Mesothelial cell of epicardium (in vitro differentiated cells): ENCODE data around the gene MAP3K3. TPM values are rescaled to one million over a fixed set of nuclear protein-coding genes. Genes with fewer than 3 reads are reported as not detected.

Experiments
- DNase-seq, 2 experiments: peaks; one replicate each; pipeline ENCODE4 v3.0.0; 2021; ENCODE audit warnings: low spot score in 2 of 2; ENCODE audit not compliant: unreplicated experiment in 2 of 2
- H3K27ac Mint-ChIP-seq: 2 replicates; pipeline ENCODE4 v1.8.0; 2021; ENCODE audit warnings: mixed read lengths
- H3K27me3 Mint-ChIP-seq: 2 replicates; pipeline ENCODE4 v1.8.0; 2021; ENCODE audit warnings: low read depth, mixed read lengths
- H3K36me3 Mint-ChIP-seq: 2 replicates; pipeline ENCODE4 v1.8.0; 2021; ENCODE audit warnings: mixed read lengths
- H3K4me1 Mint-ChIP-seq: 2 replicates; pipeline ENCODE4 v1.8.0; 2021; ENCODE audit warnings: mixed read lengths
- H3K4me3 Mint-ChIP-seq: 2 replicates; pipeline ENCODE4 v1.8.0; 2021; ENCODE audit warnings: mild to moderate bottlenecking, moderate library complexity, mixed read lengths
- H3K9me3 Mint-ChIP-seq: 2 replicates; pipeline ENCODE4 v1.8.0; 2021; ENCODE audit warnings: mixed read lengths
- total RNA-seq: library from RNA; stranded (reverse); gene quantifications from 3 replicates; pipeline ENCODE4 v1.2.1, GENCODE V29; 2021
- TF ChIP-seq, protein P1 (sequence below): fragments of 200-600 bp; sonication (generic); IDR thresholded peaks from one replicate; pipeline ENCODE4 v1.5.0; 2021; ENCODE audit warnings: antibody characterized with exemption; ENCODE audit not compliant: unreplicated experiment

Gene MAP3K3
- total RNA-seq, 1 donor from 2014 or later, result 24.0 TPM

GRCh38 chr17:63635787-63636186 lies 13.6 kb downstream of the MAP3K3 start:
- H3K4me3 Mint-ChIP-seq, result no peak overlapping the region
- no peaks in the 10 kb centered on the region for H3K9me3 Mint-ChIP-seq
- no peaks in the 10 kb centered on the region for H3K27me3 Mint-ChIP-seq
- H3K36me3 Mint-ChIP-seq, result peaks cover 7% of the 10 kb centered on the region
- no peak overlapping the region for H3K27ac Mint-ChIP-seq
- no peak for DNase-seq
- peaks cover 34% of the 10 kb centered on the region for H3K4me1 Mint-ChIP-seq
- TF ChIP-seq, protein P1, sequence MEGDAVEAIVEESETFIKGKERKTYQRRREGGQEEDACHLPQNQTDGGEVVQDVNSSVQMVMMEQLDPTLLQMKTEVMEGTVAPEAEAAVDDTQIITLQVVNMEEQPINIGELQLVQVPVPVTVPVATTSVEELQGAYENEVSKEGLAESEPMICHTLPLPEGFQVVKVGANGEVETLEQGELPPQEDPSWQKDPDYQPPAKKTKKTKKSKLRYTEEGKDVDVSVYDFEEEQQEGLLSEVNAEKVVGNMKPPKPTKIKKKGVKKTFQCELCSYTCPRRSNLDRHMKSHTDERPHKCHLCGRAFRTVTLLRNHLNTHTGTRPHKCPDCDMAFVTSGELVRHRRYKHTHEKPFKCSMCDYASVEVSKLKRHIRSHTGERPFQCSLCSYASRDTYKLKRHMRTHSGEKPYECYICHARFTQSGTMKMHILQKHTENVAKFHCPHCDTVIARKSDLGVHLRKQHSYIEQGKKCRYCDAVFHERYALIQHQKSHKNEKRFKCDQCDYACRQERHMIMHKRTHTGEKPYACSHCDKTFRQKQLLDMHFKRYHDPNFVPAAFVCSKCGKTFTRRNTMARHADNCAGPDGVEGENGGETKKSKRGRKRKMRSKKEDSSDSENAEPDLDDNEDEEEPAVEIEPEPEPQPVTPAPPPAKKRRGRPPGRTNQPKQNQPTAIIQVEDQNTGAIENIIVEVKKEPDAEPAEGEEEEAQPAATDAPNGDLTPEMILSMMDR, result no peak

GRCh38 chr17:63639125-63639524 lies 16.9 kb downstream of the MAP3K3 start:
- Mint-ChIP-seq H3K4me3 (no peak overlapping the region), H3K27me3 (no peaks in the 10 kb centered on the region), H3K36me3 (peaks cover 4% of the 10 kb centered on the region), H3K9me3 (no peaks in the 10 kb centered on the region), H3K4me1 (peaks cover 28% of the 10 kb centered on the region), H3K27ac (peak overlapping the region; percentile 76)
- TF ChIP-seq, protein P1, result no peak
- DNase-seq, result no peak

DNA sequence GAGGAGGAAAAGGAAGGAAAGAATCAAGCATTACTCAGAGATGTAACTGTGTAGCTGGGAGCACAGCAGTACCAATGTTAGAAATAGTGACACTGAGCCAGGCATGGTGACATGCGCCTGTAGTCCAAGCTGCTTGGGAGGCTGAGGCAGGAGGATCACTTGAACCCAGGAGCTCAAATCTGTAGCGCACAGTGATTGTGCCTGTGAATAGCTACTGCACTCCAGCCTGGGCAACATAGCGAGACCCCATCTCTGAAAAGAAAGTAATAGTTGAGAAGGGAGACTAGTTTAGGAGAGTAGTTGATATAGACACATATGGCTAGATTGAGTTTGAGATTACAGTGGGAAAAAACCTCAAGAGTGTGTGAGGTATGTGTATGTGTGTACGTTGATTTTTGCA lies 17.8 kb downstream of the MAP3K3 start:
- Mint-ChIP-seq H3K4me1 (peaks cover 22% of the 10 kb centered on the region), H3K4me3 (no peak overlapping the region), H3K36me3 (peaks cover 4% of the 10 kb centered on the region), H3K27ac (peak overlapping the region; percentile 41), H3K27me3 (no peaks in the 10 kb centered on the region), H3K9me3 (no peaks in the 10 kb centered on the region)
- TF ChIP-seq, protein P1, result no peak
- DNase-seq, result no peak

- no peak for DNase-seq
- Mint-ChIP-seq H3K4me1 (peaks cover 20% of the 10 kb centered on the region), H3K9me3 (no peaks in the 10 kb centered on the region), H3K4me3 (no peak overlapping the region), H3K36me3 (no peaks in the 10 kb centered on the region), H3K27ac (no peak overlapping the region), H3K27me3 (no peaks in the 10 kb centered on the region)
- TF ChIP-seq, protein P1, result no peak
Observed at GRCh38 chr17:63641692-63642448, 19.7 kb downstream of the MAP3K3 start.

DNA sequence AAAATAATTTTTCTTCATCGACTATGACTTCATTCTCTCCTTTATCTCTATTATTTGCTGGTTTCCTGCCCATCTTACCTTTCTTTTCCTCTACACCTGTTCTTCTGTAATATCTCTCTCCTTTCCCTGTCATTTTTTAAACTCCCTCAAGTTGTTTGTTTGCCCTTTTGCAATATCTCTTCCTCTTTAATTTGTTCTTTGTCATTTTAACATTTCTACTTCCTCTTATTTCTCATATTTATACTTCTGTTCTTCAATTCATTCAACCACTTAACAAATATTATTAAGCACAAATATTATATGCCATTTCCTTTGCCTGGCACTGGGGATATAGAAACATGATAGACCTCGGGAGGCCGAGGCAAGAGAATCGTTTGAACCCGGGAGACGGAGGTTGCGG lies 22.6 kb downstream of the MAP3K3 start:
- Mint-ChIP-seq H3K4me3 (no peak overlapping the region), H3K9me3 (no peaks in the 10 kb centered on the region), H3K27ac (no peak overlapping the region), H3K4me1 (peaks cover 14% of the 10 kb centered on the region), H3K36me3 (peaks cover 3% of the 10 kb centered on the region), H3K27me3 (no peaks in the 10 kb centered on the region)
- DNase-seq, result no peak
- TF ChIP-seq, protein P1, result no peak
